Smooth muscle cell (in vitro differentiated cells): ENCODE measurements around the gene OSBPL7. TPM values are rescaled to one million over a fixed set of nuclear protein-coding genes. Genes with fewer than 3 reads are reported as not detected.

Experiments
- DNase-seq: peaks from one replicate; lab custom pipeline; 2025; ENCODE audit not compliant: unreplicated experiment; lab: John Stamatoyannopoulos, UW
- H2AFZ ChIP-seq: fragments of 200-600 bp; sonication (generic); 2 replicates; pipeline ENCODE4 v1.6.0; 2016; ENCODE audit warnings: antibody characterized with exemption, low read depth, mild to moderate bottlenecking
- H3F3A ChIP-seq: fragments of 200-600 bp; sonication (generic); 2 replicates; pipeline ENCODE4 v1.6.0; 2017; ENCODE audit warnings: antibody characterized with exemption, low read depth
- H3K27ac ChIP-seq: fragments of 200-600 bp; sonication (generic); 2 replicates; pipeline ENCODE4 v1.5.1; 2016; ENCODE audit warnings: low read depth, mild to moderate bottlenecking
- H3K27me3 ChIP-seq: fragments of 200-600 bp; sonication (generic); 2 replicates; pipeline ENCODE4 v1.6.1; 2016; ENCODE audit warnings: low read depth, mild to moderate bottlenecking
- H3K36me3 ChIP-seq: fragments of 200-600 bp; sonication (generic); 2 replicates; pipeline ENCODE4 v1.5.1; 2016; ENCODE audit warnings: low read depth
- H3K4me1 ChIP-seq: fragments of 200-600 bp; sonication (generic); 2 replicates; pipeline ENCODE4 v1.5.1; 2016; ENCODE audit warnings: low read depth
- H3K4me2 ChIP-seq: fragments of 200-600 bp; sonication (generic); 2 replicates; pipeline ENCODE4 v1.6.0; 2016; ENCODE audit warnings: mild to moderate bottlenecking
- H3K4me3 ChIP-seq: fragments of 200-600 bp; sonication (generic); 2 replicates; pipeline ENCODE4 v1.5.1; 2016; ENCODE audit warnings: mild to moderate bottlenecking
- H3K79me2 ChIP-seq: fragments of 200-600 bp; sonication (generic); 2 replicates; pipeline ENCODE4 v1.6.0; 2016; ENCODE audit warnings: low read depth, mild to moderate bottlenecking
- H3K9ac ChIP-seq: fragments of 200-600 bp; sonication (generic); 2 replicates; pipeline ENCODE4 v1.6.0; 2016; ENCODE audit warnings: low read depth
- H3K9me3 ChIP-seq: fragments of 200-600 bp; sonication (generic); replicated peaks from 2 replicates; pipeline ENCODE4 v1.5.1; 2016; ENCODE audit warnings: low read depth
- H4K20me1 ChIP-seq: fragments of 200-600 bp; sonication (generic); 2 replicates; pipeline ENCODE4 v1.6.0; 2016; ENCODE audit warnings: low read depth
- CTCF ChIP-seq: fragments of 200-600 bp; sonication (generic); IDR thresholded peaks from 2 replicates; pipeline ENCODE4 v1.5.1; 2017; ENCODE audit warnings: borderline replicate concordance, mild to moderate bottlenecking, antibody characterized with exemption; ENCODE audit not compliant: insufficient read depth, poor library complexity, severe bottlenecking
- WGBS: methylation state at CpG from one replicate; pipeline ENCODE4 v1.1.7; 2016; ENCODE audit warnings: low lambda C conversion rate; 5-methylcytosine and 5-hydroxymethylcytosine counted together
- polyA plus RNA-seq: library from polyadenylated mRNA; unstranded; fragments of >200 nt; fragmentation: Nextera tagmentation; extraction: Ambion mirVana; gene quantifications from 2 replicates; pipeline ENCODE4 v1.2.1, GENCODE V29; 2016
- total RNA-seq: library from RNA; depleted of rRNA; stranded (reverse); fragments of >200 nt; gene quantifications from 2 replicates; pipeline ENCODE4 v1.2.3, GENCODE V29; 2014

OSBPL7 gene
- total and polyA plus RNA-seq, 2 experiments from 2014 or later = 3.7 to 6.3 TPM

DNA sequence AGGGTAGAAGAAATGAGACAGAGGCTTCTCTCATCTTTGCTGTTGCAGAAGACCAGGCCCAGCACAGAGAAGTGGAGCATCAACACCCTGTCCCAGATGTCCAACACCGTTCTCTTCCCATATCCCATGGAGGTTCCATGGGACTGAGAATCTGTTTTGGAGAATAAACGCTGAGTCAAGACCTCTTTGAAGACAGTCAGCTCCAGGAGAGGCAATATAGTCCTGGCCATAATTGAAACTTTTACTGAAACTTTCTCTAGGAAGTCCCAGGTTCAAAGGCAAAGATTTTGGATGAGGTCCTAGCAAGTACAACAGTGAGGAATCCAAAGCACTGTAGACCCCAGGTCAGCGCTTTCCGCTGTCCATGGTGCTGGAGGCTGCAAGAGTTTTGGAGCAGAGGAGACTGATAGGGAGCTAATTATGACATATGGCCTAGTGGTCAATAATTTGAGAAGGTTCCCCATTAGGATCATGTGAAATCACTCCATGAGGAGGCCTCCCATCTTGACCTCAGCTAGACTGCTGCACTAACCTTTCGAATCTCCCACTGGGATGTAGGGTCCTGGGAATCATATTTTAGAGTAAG is 36.0 kb downstream of the OSBPL7 start:
- no peaks in the 10 kb centered on the region for H4K20me1 ChIP-seq
- no peak for DNase-seq
- H3F3A ChIP-seq = no peaks in the 10 kb centered on the region
- H3K4me3 ChIP-seq = no peak overlapping the region
- H3K27me3 ChIP-seq = peaks cover 51% of the 10 kb centered on the region
- H3K79me2 ChIP-seq = no peaks in the 10 kb centered on the region
- H2AFZ ChIP-seq = no peak overlapping the region
- no peak overlapping the region for H3K4me2 ChIP-seq
- H3K27ac ChIP-seq = no peak overlapping the region
- H3K9ac ChIP-seq = no peak overlapping the region
- no peaks in the 10 kb centered on the region for H3K9me3 ChIP-seq
- 47% methylated on average over 5 of the region's 5 CpGs for WGBS
- no peaks in the 10 kb centered on the region for H3K4me1 ChIP-seq
- no peak for TF ChIP-seq CTCF
- H3K36me3 ChIP-seq = no peaks in the 10 kb centered on the region

DNA sequence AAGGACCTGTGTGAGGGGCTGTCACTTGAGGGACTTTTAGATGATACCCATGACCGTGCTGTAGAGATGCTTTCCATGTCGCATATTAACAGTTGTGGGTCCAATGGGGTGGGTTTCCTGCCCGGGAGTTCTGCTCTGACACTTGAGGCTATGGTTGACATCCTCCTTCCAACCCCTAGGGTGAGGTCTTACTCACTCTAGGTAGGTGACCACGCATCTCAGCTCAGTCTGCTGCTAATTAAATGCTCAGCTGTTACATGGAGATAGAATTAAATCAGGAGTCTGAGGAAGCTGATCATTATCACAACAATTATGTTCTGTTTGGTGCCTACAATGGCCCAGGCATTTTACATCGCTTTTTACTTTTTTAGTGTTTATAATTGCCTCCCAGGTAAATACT is 40.2 kb downstream of the OSBPL7 start:
- TF ChIP-seq CTCF = no peak
- H3K9me3 ChIP-seq = no peaks in the 10 kb centered on the region
- no peaks in the 10 kb centered on the region for H3K36me3 ChIP-seq
- H3K27me3 ChIP-seq = peaks cover 10% of the 10 kb centered on the region
- no peaks in the 10 kb centered on the region for H3K4me1 ChIP-seq
- H2AFZ ChIP-seq = no peak overlapping the region
- H3K4me3 ChIP-seq = no peak overlapping the region
- no peaks in the 10 kb centered on the region for H3K79me2 ChIP-seq
- H4K20me1 ChIP-seq = no peaks in the 10 kb centered on the region
- H3K4me2 ChIP-seq = no peak overlapping the region
- no peaks in the 10 kb centered on the region for H3F3A ChIP-seq
- no peak for DNase-seq
- no peak overlapping the region for H3K9ac ChIP-seq
- 71% methylated on average over 5 of the region's 5 CpGs for WGBS
- no peak overlapping the region for H3K27ac ChIP-seq

GRCh38 chr17:47778184-47778635 is 43.4 kb downstream of the OSBPL7 start:
- no peaks in the 10 kb centered on the region for H4K20me1 ChIP-seq
- no peak for DNase-seq
- no peaks in the 10 kb centered on the region for H3K9me3 ChIP-seq
- no peak overlapping the region for H3K9ac ChIP-seq
- no peak overlapping the region for H3K4me3 ChIP-seq
- no peaks in the 10 kb centered on the region for H3K79me2 ChIP-seq
- H3K4me1 ChIP-seq = no peaks in the 10 kb centered on the region
- H3K36me3 ChIP-seq = no peaks in the 10 kb centered on the region
- no peak for TF ChIP-seq CTCF
- H2AFZ ChIP-seq = no peak overlapping the region
- WGBS = 77% methylated on average over 42 of the region's 45 CpGs
- no peak overlapping the region for H3K4me2 ChIP-seq
- H3F3A ChIP-seq = no peaks in the 10 kb centered on the region
- H3K27ac ChIP-seq = no peak overlapping the region
- peaks cover 38% of the 10 kb centered on the region for H3K27me3 ChIP-seq
